SIG-M5 treated with dmso at 0.1 percent for 504 hours (cell line): ENCODE data around the gene MYOM1.
A peak's percentile ranks its signal among the peaks of the same experiment; 100 is the strongest.
"Not testable (repeated sequence)": the region's sequence is repeated elsewhere in the genome, so short reads cannot be mapped to it uniquely, and the experiment has no call there.

Experiments
- DNase-seq: peaks from one replicate; lab custom pipeline; 2025; ENCODE audit not compliant: unreplicated experiment; lab: John Stamatoyannopoulos, UW

Gene MYOM1

DNA sequence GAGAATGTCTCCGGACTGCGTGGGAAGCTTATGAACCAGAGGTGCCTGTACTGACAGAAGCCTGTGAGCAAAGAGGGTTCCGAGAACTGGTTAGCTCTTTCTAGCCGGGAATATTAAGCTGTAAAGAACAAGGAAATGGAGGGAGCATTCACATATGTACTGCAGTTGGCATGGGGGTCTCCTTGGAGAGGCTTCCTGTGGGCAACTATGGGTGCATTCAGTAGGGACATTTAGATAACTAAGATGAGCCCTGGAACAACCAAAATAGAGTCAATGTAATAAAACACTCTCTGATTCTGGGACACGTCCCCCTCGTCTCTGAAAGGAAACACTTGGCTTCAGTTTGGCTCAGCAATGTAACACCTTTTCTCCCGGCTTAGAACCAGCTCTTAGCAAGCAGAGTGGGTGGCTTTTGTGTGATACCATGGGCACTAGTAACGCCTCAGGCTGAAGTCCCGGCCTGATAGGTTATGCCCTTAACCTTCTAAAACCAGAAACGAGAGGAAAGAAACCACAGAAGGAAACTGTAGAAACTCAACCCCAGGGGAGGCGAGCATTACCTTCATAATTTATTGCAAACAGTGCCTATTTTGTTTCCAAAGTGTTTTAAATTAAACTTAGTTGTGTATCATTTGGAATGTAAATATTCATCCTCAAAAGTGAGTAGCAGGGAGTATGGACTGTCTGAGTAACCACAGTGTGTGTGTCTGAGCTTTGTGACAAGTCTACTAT is 158.0 kb downstream of the MYOM1 start:
- DNase-seq: no peak

DNA sequence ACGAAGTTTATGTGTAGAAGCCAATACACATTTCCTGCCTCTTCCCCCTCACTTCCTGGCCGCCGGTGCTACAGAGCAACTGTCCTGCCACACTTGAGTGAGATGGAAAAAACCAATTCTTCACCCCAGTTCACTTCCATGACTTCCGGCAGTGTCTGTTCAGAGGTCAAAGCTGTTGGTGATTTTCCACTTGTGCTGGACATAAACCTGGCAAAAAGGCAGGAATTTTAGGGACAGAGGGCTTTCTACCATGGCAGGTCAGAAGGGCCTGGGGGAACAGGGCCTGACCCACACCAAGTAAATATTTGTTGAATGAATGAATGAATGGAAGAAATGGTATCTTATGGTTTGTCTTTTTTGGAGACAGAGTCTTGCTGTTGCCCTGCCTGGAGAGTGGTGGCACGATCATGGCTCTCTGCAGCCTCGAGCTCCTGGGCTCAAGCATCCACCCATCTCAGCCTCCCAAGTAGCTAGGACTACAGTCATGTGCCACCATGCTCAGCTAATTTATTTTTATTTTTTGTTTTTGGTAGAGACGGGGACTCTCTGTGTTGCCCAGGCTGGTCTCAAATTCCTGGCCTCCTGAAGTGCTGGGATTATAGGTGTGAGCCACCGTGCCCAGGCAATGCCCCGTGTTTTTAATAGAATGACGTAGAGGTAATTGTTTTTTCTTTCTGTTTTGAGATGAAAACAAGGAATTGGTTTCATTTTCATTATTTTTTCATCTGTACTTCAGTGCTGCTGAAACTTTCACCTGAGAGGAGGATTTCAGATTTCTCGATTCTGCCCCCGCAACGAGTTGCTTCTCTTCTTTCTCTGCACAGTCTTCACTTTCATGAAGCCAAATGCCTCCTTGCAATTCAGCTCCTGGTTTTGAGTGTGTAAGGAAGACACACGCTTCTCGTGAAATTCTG is 158.8 kb downstream of the MYOM1 start:
- no peak for DNase-seq

DNA sequence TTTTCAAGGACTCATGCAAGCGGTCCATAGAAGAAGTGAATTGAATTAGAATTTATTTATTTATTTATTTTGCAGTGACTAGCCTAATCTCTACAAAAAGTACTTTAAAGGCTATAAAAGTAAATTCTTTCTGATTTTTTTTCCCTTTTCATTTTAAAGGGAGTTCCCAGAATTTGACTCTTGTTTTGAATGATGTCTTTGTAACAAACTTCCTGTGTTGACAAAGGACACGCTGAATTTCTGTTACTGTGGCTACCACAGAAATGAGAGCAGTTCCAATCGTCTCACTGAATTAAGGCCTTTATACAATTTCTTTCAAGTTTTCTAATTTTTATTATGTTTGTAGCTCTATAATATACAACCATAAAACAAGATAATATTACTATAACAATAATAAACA is 160.5 kb downstream of the MYOM1 start:
- DNase-seq: no peak

DNA sequence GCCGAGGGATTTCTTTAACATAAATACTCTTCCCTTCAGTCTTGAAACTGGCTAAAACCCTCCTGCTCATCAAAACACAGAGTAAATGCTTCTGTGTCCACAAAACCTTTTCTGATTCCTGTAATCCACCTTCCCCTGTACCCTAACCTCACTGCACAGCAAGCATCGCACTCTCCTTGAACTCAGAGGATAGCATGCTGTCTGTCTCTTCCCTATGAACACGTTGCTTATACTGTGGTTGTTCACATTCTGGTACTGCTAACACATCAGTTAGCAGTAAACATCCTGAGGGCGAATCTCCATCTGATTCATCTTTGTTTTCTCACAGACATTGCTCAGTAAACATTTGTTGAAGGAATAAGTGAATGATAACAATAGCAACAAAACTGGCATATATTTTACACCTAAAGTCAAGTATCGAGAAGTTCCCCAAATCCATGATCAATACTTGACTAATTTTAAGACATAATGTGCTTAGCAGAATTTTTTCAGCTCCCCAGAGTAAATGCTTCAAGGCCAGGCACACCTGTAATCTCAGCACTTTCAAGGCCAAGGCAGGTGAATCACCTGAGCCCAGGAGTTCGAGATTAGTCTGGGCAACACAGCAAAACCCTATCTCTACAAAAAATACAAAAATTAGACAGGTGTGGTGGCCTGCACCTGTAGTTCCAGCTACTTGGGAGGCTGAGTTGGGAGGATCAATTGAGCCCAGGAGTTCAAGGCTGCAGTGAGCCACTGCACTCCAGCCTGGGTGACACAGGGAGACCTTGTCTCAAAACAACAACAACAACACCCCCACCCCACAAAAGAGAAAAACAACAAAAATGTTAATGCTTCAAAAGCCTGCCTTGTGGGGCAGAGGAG is 161.2 kb downstream of the MYOM1 start:
- no peak for DNase-seq

DNA sequence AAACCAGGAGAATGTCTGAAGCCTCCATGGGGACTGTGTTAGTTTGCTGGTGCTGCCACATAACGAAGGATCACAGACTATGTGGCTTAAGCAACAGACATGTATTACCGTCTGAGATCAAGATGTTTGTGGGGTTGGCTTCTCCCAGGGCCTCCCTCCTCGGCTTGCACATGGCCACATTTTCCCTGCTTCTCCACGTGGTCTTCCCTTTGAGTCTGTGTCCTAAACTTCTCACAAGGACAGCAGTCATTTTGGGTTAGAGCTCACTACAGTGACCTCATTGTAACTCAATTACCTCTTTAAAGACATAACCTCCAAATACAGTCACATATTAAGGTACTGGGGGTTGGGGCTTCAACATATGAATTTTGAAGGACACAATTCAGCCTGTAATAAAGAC is 162.2 kb downstream of the MYOM1 start:
- no peak for DNase-seq

DNA sequence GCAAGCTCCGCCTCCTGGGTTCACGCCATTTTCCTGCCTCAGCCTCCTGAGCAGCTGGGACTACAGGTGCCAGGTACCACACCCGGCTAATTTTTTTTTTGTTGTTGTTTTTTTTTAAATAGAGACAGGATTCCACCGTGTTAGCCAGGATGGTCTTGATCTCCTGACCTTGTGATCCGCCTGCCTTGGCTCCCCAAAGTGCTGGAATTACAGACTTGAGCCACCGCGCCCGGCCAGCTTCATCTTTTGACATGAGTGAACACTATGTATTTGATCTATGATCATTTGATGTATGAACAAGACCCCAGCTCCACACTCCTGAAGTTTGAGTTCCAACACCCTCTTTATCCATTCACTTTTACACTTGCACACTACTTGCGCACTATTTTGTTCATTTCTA is 163.5 kb downstream of the MYOM1 start:
- no peak for DNase-seq

DNA sequence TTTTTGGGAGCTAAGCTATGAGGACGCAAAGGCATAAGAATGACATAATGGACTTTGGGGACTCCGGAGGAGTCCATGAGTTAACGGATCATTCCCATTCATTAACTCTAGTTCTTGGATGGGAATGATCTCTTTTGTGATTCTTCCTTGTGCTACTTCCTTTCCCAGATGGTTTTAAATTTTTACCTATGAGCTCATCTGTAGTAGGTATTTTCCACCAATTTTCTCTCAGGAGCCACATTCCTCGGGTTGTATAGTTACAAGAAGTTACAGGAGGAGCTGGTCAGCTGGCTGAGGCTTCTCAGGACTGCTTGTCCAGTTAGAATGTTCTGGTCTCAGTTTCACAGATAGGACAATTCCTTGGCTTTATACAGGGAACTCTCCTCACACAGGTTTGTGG is 164.0 kb downstream of the MYOM1 start:
- DNase-seq: no peak

DNA sequence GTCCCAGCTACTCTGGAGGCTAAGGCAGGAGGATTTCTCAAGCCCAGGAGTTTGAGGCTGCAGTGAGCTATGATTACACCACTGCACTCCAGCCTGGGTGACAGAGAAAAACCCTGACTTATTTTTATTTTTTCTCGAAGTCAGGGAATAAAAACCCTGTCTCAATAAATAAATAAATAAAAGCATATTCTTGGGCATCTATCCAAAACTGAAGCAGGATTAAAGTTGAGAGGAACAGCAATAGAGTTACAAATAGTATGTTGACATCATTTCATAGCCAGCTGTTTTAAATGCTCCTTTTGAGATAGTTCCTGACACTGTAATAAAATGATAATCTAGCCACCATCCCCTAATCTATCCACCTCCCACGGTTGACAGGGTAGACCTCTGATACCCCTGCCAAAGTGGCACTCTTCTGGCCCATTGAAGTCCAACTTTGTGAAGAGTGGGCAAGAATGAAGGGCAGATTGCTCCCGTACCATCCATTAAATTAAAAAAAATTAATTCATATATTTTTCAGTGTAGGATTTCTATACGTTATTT is 164.5 kb downstream of the MYOM1 start:
- no peak for DNase-seq

DNA sequence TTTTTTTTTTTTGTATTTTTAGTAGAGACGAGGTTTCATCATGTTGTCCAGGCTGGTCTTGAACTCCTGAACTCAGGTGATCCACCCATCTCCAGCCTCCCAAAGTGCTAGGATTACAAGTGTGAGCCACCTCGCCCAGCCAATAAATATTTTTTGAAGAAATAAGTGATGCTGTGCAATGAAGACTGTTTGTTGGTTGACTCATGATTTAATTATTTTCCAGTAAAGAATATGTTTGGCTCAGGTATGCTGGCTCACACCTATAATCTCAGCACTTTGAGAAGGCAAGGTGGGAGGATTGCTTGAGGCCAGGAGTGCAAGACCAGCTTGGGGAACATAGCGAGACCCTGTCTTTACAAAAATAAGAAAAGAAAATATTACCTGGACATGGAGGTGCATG is 165.0 kb downstream of the MYOM1 start:
- DNase-seq: no peak

DNA sequence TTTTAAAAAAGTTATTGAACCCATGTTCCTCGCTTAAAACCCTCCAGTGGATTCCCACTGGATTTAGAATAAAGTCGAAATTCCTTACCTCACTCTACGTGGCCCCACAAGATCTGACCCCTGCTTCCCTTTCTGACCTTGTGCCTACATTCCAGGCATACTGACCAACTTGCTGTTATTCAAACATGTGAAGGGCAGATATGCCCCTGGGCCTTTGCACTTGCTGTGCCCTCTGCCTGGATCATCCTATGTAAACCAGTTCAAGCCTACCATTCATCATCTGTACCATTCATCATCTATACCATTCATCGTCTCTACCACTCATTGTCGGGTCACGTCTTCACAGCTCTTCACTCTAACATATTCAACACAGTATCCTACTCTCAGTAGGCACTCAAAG is 165.6 kb downstream of the MYOM1 start:
- DNase-seq: no peak

DNA sequence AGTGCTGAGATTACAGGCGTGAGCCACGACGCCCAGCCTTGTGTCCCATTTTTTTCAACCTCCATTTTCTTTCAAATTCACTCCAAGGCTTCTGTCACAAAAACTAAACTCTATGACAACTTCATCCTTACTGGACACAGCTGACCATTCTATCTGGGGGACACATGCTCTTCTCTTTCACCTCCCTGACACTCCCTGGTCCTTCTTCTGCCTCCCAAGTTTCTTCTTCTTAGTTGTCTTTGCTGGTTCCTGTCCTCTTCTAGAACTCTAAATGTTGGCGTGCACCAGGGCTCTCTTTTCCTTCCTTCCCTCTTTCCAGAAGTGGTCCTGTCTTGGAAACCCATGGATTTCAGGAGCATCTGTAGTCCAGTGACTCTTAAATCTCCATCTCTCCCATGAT is 166.7 kb downstream of the MYOM1 start:
- DNase-seq: no peak

DNA sequence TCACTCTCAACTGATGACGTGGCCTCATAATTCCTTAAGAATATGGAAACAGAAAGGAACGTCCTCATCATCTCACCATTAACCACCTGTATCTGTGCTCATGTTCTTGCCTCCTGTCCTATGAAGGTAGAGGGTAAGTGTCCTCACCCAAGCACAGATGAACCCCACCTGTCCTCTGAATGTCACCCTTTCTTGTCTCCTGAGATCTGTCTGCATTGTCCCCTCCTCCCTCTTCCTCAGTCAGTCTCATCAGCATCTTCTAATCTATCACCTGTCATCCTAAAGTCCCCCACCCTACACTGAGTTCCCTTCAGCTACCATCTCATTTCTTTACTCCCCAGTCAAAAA is 167.4 kb downstream of the MYOM1 start:
- no peak for DNase-seq

DNA sequence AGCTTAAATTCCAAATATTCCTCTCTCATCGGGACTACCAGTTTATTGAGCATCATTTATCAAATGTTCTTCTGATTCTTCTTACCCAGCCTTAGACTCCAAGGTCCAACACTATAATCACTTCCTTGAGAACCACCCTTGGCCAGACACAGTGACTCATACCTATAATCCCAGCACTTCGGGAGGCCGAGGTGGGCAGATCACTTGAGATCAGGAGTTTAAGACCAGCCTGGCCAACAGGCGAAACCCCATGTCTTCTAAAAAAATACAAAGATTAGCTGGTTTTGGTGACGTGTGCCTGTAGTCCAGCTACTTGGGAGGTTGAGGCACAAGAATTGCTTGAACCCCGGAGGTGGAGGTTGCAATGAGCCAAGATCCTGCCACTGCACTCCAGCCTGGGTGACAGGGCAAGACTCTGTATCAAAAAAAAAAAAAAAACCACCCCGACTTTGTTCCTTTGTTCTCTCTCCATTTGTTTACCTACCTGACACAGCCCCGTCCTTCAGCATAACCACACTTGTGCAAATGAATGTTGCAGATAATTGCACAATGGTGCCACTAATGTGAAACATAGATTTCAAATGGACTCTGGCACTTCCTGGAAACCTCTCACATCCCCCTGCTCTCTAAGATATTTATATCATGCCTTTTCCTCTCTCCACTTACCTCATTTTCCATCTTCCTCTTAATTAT is 167.9 kb downstream of the MYOM1 start:
- peak; percentile 53 for DNase-seq

DNA sequence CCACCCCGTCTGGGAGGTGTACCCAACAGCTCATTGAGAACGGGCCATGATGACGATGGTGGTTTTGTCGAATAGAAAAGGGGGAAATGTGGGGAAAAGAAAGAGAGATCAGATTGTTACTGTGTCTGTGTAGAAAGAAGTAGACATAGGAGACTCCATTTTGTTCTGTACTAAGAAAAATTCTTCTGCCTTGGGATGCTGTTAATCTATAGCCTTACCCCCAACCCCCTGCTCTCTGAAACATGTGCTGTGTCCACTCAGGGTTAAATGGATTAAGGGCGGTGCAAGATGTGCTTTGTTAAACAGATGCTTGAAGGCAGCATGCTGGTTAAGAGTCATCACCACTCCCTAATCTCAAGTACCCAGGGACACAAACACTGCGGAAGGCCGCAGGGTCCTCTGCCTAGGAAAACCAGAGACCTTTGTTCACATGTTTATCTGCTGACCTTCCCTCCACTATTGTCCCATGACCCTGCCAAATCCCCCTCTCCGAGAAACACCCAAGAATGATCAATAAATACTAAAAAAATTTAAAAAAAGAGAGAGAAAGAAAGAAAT is 169.8 kb downstream of the MYOM1 start:
- DNase-seq: not testable (repeated sequence)

DNA sequence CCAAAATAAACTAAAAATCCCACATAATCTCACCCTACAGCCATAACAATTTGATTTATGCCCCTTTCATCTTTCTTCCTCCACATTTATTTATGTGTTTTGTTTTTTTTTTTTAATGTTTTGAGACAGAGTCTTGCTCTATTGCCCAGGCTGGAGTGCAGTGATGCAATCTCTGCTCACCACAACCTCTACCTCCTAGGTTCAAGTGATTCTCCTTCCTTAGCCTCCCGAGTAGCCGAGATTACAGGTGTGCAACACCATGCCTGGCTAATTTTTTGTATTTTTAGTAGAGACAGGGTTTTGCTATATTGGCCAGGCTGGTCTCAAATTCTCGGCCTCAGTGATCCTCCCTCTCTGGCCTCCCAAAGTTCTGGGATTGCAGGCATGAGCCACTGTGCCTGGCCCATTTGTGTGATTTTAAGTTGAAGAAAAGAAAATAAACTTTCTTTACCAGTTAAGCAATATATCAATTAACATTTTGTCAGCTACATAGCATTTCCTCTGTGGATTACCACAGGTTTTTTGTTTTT is 170.9 kb downstream of the MYOM1 start:
- no peak for DNase-seq

DNA sequence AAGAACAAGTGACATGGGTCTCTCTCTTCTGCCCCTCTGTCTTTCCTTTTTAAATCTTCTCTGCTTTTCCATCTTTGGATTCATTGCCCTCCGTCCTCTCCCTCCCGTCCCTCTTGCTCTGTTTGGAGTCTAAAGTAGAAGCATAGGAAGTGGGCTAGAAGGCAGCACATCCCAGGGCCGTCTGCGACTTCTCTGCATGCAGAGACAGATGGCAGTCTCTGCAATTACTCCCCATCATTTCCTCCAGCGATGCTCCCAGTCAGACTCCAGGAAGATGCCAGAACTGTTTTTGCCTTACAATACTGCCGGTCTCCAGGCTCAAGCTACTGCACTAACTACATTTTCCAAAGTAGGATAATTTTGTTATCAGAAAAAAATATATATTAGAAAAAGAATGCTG is 171.6 kb downstream of the MYOM1 start:
- DNase-seq: no peak

DNA sequence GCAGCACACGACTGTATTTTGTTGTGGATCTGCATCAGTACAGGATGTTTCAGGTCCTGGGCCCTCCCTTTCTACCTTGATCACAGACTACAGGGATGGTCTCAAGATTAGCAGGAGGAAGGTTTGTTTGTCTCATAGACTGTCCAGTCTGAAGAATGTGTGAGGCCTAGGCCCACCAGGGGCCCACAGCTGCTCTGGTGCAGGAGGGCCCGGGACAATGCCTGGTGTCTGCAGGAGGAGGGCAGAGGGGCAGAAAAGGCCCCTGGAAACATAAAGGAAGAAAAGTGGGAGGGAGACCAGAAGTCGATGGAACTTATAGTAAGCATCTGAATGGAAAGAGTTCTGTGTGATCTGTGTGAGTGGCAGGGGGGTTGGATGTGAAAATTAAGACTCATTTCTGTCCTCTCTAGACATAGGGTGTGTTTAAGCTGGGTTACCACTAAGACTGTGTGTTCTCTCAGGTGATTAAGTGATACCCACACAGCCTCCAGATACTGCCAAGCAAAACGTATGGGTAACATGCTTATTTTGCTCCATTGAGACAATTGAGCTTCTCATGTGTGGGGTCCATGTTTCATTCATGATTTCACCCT is 173.5 kb downstream of the MYOM1 start:
- DNase-seq: no peak

DNA sequence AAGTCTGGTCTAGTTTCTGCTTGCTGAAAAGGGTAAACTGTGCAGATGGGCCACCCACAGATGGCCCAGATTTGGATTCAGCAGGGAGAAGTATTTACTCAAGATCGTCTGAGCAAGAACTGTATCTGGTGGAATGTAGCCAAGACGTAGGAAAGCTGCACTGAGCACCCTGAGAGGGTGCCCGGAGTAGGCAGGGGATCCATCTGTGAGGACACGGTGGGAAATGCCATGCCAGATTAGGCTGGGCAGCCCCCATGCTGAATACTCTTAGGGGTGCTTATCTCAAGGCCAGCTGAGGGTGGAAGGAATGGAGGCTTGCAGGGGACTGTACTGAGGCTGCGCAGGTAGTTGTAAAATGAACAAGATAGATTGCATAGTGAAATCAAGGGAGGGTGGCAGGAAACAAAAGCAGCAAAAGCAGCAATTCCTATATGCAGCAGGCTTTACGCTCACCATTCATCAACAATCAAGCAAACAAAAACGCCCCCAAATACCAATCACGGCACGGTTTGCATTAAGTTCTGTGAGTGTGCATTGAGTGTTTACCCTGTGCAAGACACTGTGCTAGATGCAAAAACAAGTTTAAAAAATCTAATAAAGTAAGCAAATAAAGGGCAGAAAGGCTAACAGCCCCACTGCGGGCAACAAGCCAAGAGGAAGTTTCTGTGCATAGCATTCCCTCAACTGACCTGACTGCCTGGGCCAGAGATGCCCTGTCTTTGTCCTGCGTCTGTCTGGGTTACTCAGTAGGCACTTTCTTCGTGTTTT is 174.7 kb downstream of the MYOM1 start:
- DNase-seq: peak; percentile 13

DNA sequence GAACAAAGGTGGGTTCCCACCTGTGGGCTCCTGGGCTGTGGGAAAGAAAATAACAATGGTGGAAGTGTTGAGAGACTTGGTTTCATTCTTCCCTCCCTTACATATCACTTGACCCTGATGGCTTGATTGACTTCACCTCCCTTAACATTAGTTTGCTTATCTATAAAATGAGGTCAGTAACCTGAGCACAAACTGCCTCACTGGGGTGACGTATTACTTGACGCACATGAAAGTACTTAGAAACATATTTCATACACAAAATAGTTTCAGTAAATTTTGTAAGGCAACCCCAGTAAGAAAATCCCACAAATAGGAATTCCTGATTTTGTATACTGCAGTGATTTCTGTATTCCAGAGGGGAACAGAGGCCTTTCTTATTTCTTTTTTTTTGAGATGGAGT is 177.4 kb downstream of the MYOM1 start:
- no peak for DNase-seq
